HG03045 (cell line): ENCODE results near the gene PPDPF.
"Not testable (repeated sequence)": the region's sequence is repeated elsewhere in the genome, so short reads cannot be mapped to it uniquely, and the experiment has no call there.

Source experiments
- ATAC-seq: cut with Tn5 transposase; IDR thresholded peaks from one replicate; pipeline ENCODE4 v1.9.1; 2021; ENCODE audit warnings: mild to moderate bottlenecking, moderate library complexity; ENCODE audit not compliant: unreplicated experiment

Gene PPDPF

GRCh38 chr20:63520504-63520933 is at the start of gene PPDPF:
TSS of gene PPDPF (plus strand) at chr20:63520765. CDS start at chr20:63521309, 544 bp downstream.
- ATAC-seq, result peak; percentile 62

DNA sequence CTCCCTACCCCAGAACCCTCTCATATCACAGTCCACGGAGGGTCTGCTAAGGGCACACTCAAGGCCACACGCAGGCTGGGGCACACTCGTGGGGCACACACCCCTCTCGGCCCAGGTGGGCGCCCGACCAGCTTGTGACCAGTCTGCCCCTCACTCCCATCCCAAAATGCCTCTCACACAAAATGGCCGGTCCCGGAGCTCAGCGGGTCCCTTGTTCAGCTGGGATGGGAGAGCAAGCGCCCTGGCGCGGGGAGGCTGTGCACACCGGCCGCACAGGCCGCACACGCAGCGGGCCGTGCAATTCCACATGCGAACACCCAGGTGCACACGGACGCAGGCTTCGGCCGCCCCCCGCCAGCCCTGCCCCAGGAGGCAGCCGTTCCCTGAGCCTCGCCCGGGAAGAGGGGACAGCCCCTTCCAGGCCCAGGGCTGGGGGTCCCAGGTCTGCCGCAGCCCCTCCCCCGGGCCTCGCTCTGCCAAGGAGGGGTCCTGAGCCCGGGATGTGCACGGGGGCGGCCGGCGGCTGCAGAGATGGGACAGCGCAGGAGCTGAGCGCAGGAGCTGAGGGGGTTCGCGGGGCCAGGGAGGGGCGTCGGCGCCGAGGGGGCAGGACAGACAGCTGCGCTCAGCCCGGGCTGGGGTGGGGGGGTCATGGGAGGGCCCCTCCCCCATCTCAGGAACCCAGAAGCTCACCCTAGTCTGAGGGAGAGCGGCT is 49.4 kb upstream of the PPDPF start:
- no peak for ATAC-seq

- no peak for ATAC-seq
These were observed 48.9 kb upstream of the PPDPF start for GRCh38 chr20:63471717-63471980.

DNA sequence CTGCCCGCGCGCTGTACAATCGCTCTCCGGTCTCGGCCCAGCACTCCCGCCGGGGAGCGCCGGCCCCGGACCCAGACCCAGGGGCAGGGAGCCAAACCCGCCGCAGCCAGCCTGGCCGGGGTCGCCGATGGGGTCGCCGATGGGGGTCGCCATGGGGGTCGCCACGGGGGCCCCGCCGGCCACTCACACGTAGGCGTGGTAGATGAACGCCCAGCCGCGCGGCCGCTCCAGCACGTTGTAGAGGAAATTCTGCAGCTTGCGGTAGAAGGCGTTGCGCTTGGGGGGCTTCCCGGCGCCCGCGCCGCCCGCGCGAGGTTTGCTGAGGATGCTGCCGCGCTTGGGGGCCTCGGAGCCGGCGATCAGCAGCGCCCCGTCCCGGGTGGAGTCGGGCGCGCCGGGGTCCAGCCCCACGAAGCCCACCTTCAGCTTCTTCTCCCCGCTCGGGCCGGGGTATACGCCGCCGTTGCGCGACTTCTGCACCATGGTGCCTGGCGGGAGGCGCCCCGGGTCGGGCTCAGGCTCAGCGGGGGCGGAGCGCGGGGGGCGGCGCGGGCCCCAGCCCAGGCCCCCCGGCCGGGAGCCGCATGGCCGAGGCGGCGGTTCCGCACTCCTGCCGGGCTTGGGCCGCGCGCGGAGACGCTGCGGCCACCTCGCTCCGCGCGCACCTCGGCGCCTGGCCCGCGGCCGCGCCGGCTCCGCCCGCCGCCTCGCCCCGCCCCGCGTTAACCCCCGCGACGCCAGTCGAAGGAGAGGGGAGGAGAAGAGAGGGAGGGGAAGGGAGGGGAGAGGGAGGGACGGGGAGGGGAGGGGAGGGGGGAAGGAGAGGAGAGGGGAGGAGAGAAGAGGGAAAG is 48.4 kb upstream of the PPDPF start, which contains the start of gene KCNQ2:
TSS of gene KCNQ2 (minus strand) at position 675 of the 851 bp plus-strand sequence. CDS start at position 483, 192 bp downstream.
- no peak for ATAC-seq

DNA sequence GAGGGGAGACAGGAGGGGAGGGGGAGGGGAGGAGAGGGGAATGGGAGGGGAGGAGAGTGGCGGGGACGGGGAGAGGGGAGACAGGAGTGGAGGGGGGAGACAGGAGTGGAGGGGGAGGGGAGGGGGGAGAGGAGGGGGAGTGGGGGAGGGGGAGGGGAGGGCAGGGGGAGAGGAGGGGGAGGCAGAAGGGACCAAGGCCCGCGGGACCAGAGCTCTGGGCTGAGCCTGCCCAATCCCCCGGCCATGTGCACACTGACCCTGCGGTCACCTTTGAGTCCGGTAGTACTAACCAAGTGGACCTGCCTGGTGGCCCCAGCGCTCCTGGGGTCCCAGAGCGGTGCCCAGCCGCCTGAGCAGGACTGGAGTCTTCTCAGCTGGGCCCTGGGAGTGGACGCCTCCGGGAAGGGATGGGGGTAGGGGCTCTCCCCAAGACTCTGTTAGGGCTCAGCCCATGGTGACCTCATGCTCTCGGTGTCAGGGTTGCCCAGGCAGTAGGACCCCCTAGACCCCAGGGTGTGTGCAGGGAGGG is 47.6 kb upstream of the PPDPF start:
- no peak for ATAC-seq

- no peak for ATAC-seq
These were observed 46.8 kb upstream of the PPDPF start for GRCh38 chr20:63473555-63474449.

DNA sequence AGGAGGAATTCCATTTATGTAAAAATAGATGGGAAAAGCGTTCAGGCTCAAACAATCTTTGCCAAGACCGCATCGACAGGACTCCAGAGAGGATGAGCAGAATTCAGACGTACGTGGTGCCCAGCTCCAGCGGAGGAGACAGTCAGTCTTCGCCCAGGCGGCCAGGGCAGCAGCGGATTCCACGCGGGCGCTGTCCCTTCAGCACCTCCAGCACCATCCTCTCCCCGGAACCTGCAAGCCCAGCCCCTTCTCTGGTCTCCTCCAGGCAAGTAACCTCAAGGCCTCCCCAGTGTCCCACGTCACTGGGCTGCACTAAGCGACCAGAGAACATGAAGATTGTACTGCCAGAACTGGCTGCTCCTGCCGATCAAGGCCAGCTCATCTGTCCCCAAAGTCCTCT is 45.4 kb upstream of the PPDPF start:
- no peak for ATAC-seq

DNA sequence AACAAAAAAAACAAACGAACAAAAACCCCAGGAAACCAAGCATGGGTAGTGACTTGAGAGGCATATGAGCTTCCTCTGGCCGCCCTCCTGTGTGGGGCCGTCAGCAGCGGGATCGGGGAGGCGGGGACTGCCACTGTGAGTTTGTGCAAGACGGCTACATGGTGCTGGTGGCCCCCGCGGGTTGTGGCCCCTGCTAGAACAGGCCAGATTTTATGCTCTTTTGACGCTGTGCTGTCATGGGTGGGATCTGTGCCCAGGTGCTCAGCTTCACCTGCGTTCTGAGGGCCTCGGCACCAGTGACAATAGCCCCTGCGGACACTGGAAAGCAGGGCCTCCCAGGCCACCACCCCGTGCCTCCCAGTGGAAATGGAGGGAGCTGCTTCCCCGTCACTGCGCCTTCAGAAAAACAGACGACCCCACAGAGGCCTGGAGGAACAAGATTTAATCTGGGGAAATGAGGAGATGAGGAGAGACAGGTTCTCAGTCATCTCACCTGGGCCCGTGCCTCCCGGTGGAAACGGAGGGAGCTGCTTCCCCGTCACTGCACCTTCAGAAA is 43.4 kb upstream of the PPDPF start:
- ATAC-seq, result no peak

DNA sequence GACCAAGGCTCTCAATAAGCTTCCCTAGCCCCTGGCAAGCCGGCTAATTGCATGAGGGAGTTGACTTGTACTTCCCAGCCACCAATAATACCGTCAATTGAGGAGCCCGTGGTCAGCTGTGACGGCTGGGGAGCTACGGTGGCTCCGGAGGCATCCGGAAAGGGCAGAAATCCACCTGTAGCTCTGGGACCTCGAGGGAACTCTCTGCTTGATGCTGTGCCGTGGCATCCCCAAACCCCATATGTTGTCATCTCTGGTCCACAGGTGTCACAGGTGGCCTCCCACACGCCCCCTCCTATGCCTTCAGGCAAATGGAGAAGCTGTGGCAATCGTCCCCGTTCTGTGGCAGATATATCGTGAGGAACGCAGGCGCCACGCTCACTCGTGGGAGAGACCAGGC is 42.6 kb upstream of the PPDPF start:
- no peak for ATAC-seq

- ATAC-seq, result no peak
These were observed 41.9 kb upstream of the PPDPF start for GRCh38 chr20:63478346-63479302.

DNA sequence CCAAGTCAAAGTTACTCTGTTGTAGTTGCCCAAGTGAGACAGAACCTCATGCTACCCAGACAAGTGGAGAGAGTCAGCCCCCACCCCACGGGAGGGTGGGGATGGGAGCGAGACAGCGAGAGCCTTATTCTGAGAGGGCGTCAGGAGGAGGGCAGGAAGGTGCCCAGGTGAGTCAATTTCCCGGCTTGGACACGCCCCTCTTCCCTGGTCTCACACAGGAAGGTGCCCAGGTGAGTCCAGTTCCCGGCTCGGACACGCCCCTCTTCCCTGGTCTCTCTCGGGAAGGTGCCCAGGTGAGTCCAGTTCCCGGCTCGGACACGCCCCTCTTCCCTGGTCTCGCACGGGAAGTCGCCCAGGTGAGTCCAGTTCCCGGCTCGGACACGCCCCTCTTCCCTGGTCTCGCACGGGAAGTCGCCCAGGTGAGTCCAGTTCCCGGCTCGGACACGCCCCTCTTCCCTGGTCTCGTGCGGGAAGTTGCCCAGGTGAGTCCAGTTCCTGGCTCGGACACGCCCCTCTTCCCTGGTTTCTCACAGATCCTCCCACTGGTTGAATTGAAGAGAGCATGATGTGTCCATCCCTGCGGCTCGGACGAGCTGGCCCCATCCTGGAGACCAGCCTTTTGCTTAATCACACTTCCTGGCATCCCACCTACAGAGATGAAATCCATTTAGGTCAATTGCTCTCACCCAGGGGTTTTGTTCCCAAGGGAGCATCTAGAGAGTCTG is 40.7 kb upstream of the PPDPF start:
- not testable (repeated sequence) for ATAC-seq

DNA sequence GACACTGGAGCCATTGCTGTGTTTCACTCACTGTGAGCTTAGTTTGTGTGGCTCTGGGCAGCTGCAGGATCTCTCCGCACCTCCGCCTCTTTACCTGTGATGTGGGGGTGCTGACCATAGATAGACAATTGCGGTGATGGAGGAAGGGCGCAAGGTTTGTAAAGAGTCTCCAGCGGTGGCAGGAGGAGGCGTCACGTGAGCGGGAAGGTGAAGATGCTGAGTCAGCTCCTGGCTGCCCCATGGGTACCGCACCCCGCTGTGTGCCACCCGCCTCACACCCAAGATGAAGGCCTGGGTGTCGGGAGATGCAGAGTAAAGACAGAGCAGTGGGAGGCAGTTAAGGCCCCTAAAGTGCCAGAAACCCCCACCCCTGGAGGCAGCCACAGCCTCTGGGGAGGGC is 39.1 kb upstream of the PPDPF start:
- ATAC-seq, result no peak

DNA sequence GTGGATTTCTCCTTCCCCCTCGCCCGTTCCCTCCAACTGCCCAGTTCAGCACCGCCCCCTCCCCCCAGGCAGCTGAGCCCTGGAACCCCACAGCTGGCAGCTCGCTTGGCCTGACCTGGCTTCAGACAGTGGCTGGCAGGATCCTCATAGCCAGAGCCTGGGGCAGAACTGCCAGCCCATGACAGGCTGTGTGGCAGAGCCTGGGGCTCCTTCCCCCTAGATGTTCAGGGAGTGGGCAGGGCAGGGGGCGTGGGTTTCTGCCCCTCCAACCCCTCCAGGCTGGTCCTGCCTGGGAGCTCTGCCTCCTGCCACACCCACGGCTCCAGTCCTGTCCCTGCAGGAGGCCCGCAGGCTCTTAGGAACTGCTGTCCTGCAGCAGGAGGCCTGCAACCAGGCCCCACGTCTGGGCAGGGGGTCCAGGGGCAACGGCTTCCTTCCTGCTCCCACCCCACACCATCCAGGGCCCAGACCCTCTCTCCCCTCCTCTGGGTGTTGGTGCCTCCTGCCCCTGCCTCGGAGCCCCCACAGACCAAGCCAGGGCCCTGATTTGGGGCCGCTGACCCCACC is 38.5 kb upstream of the PPDPF start:
- ATAC-seq, result no peak

- no peak for ATAC-seq
These were observed 36.7 kb upstream of the PPDPF start for GRCh38 chr20:63483834-63484233.

- ATAC-seq, result no peak
These were observed 36.3 kb upstream of the PPDPF start for GRCh38 chr20:63484236-63484635.

GRCh38 chr20:63484651-63485403 is 35.7 kb upstream of the PPDPF start:
- ATAC-seq, result no peak

DNA sequence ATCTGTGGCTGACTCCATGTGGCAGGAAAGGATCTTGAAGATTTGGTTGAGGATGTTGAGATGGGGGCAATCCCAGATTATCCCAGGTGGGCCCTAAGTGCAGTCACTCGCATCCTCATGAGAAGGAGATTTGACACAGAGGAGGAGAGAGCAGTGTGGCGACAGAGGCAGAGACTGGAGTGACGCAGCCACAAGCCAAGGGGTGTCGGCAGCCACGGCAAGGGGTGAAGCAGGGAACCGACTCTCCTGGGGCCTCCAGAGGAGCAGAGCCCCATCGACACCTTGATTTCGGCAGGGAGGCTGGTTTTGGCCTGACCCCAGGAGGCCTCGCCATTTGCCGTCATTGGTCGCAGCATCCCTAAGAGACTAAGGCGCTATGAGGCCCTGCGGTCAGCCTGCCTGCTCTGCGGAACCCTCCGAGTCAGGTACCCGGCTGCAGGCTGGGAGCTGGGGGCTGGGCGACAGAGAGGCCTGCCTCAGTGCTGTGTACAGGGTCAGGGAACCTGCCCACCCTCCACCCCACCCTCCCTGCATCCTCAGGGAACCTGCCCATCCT is 34.2 kb upstream of the PPDPF start:
- ATAC-seq, result no peak
